NB4 (cell line): ENCODE results near the gene MARCHF11.

ENCODE experiments used
- MYC ChIP-seq: IDR thresholded peaks from 2 replicates; pipeline ENCODE4 v1.6.1; 2011; ENCODE audit warnings: low read depth, low read length
- TF ChIP-seq, protein P1 (sequence below): IDR thresholded peaks from one replicate; pipeline ENCODE4 v1.5.1; 2012; ENCODE audit warnings: low read depth, low read length

DNA sequence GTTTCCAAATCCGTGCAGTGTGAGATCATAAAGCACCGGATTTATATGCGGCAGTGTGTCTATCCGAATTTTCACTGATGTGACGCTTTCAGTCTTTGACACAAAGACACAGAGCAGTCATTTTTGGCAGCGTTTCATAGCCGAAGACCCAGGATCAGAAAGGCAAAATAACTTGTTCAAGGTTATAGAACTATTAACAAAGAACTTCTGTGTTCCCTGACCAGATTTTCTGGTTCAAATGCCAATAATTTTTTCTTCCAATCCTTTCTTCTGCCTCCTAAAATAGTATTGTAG is 1.1 kb upstream of the MARCHF11 start:
- TF ChIP-seq, protein P1, sequence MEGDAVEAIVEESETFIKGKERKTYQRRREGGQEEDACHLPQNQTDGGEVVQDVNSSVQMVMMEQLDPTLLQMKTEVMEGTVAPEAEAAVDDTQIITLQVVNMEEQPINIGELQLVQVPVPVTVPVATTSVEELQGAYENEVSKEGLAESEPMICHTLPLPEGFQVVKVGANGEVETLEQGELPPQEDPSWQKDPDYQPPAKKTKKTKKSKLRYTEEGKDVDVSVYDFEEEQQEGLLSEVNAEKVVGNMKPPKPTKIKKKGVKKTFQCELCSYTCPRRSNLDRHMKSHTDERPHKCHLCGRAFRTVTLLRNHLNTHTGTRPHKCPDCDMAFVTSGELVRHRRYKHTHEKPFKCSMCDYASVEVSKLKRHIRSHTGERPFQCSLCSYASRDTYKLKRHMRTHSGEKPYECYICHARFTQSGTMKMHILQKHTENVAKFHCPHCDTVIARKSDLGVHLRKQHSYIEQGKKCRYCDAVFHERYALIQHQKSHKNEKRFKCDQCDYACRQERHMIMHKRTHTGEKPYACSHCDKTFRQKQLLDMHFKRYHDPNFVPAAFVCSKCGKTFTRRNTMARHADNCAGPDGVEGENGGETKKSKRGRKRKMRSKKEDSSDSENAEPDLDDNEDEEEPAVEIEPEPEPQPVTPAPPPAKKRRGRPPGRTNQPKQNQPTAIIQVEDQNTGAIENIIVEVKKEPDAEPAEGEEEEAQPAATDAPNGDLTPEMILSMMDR: no peak
- no peak for TF ChIP-seq MYC
